M059J (cell line): ENCODE data around the gene MUTYH. TPM values are rescaled to one million over a fixed set of nuclear protein-coding genes. Genes with fewer than 3 reads are reported as not detected.

ENCODE experiments used
- total RNA-seq: library from RNA; depleted of rRNA; stranded (reverse); fragments of >200 nt; shearing (Covaris generic); gene quantifications from 2 replicates; pipeline ENCODE4 v1.2.3, GENCODE V29; 2014; rRNA removed

The MUTYH gene
- total RNA-seq, 1 experiment from 2014 or later: 17.1 TPM

Other genes starting within 250 kb of the MUTYH start
- 0.02 and 0.49 TPM in 2 replicates for gene ZSWIM5, start 133.8 kb downstream of the MUTYH start, total RNA-seq
- gene HPDL, start 13.5 kb downstream of the MUTYH start, total RNA-seq: not detected in 2 replicates
- gene TOE1, start 270 bp downstream of the MUTYH start, total RNA-seq: 19.2 and 20.9 TPM in 2 replicates
- gene TESK2, start 150.7 kb upstream of the MUTYH start, total RNA-seq: 3.4 and 5.8 TPM in 2 replicates
- gene CCDC163, start 159.6 kb upstream of the MUTYH start, total RNA-seq: 2.9 and 4.9 TPM in 2 replicates
- 6.1 and 8.3 TPM in 2 replicates for gene MMACHC, start 159.9 kb upstream of the MUTYH start, total RNA-seq
- gene PRDX1, start 181.4 kb upstream of the MUTYH start, total RNA-seq: 826 and 917 TPM in 2 replicates
- 71.2 and 88.4 TPM in 2 replicates for gene AKR1A1, start 210.4 kb upstream of the MUTYH start, total RNA-seq
- 104 and 120 TPM in 2 replicates for gene NASP, start 243.6 kb upstream of the MUTYH start, total RNA-seq